TTC549 (cell line): Measurements from ENCODE around the gene CCDC122.
A peak's percentile ranks its signal among the peaks of the same experiment; 100 is the strongest.
"Not testable (repeated sequence)": the region's sequence is repeated elsewhere in the genome, so short reads cannot be mapped to it uniquely, and the experiment has no call there.

ENCODE experiments used
- FAIRE-seq: peaks from 2 replicates; lab custom pipeline; 2012; peaks lifted over from hg19 to GRCh38; lab: Jason Lieb, UNC

Gene CCDC122

GRCh38 chr13:43876366-43876765, 3.2 kb downstream of the CCDC122 start:
- FAIRE-seq: no peak

- FAIRE-seq: peak; percentile 97
Observed at GRCh38 chr13:43874504-43875092, 4.9 kb downstream of the CCDC122 start.

DNA sequence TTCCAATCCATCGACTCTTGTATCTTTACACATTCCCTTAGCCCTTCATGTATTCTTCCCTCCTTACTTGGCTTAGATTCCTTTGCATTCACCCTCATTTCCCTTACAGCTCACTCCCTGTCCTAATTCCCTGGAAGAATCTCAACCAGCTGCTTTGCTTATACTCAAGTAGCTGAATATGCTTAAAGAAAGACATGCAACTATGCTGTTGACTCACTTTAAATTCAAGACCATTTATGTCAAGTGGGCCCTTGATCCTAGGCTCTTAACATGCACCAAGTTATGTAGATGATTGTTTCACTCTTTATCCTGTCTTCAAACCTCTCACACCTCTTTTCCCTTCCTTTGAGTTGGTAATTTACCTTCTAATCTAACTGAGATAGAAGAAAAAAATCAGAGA, 7.4 kb downstream of the CCDC122 start:
- FAIRE-seq: no peak

DNA sequence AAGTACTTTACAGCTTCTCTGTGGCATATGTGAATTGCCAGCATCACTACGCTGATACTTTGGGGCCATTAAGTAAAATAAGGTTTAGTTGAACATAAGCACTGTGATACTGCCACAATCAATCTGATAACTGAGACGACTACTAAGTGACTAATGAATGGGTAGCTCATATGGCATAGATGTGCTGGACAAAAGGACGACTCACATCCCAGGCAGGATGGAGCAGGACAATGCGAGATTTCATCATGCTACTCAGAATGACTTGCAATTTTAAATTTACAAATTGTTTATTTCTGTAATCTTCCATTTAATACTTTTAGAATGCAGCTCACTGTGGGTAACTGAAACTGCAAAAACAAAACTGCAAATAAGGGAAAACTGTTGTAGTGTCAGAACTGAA, 13.6 kb downstream of the CCDC122 start:
- FAIRE-seq: no peak

DNA sequence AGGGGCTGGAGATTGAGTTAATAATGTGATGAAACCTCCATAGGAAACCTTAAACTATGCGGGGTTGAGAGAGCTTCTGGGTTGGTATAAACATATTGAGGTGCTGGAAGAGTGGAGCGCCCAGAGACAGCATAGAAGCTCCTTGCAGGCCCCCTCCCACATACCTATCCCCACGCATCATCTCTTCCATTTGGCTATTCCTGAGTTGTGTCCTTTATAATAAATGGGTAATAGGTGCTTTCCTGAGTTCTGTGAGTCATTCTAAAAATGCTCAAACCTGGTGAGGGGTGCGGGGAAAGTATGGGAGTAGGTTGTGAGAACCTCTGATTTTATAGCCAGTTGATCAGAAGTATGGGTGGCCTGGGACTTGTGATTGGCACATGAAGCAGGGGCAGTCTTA, 14.6 kb downstream of the CCDC122 start:
- no peak for FAIRE-seq

DNA sequence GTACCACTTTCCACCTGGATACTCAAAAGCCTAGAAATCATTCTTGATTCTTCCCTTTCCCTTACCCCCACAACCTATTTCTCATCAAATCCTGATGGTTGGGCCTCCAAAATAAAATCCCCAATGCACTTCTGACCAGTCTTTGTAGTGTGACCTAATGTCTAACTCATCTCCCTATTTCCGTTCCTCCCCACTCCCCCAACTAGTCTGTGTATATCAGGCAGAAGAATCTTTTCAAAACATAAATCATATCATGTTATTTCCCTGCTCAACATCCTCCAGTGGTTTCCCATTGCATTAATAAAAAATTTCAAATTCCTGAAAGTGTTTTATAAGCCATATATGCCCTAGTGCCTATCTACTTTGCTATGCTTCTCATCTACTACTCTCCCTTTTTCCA, 17.7 kb downstream of the CCDC122 start:
- no peak for FAIRE-seq

DNA sequence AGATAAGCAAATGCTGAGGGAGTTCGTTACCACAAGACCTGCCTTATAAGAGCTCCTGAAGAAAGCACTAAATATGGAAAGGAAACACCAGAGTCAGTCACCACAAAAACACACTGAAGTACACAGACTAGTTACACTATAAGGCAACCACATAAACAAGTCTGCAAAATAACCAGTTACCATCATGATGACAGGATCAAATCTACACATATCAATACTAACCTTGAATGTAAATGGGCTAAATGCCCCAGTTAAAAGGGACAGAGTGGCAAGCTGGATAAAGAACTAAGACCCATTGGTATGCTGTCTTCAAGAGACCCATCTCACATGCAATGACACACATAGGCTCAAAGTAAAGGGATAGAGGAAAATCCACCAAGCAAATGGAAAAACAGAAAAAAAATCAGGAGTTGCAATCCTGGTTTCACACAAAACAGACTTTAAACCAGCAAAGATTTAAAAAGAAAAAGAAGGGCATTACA, 26.6 kb downstream of the CCDC122 start:
- FAIRE-seq: no peak

GRCh38 chr13:43850873-43851272, 28.7 kb downstream of the CCDC122 start:
- no peak for FAIRE-seq

- no peak for FAIRE-seq
Observed at GRCh38 chr13:43848001-43848649, 31.4 kb downstream of the CCDC122 start.

- no peak for FAIRE-seq
Observed at GRCh38 chr13:43846496-43847158, 32.9 kb downstream of the CCDC122 start.

DNA sequence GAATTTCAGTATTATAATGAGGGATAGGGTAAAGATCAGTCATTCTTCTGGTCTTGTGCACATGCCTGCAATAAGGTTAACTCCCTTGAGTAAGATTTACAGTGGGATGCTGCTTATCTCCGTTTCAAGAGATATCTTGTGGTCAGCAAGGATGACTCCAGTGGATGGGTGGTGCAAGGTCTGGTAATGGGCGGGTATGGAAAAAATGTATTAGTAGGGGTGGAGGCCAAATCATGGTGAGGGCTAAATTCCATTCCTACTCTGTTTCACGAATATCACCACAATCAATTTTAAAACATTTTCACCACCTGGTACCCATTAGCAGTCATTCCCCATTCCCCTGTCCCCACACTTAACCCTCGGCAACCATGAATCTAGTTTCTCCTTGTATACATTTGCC, 40.6 kb downstream of the CCDC122 start:
- no peak for FAIRE-seq

- FAIRE-seq: no peak
Observed at GRCh38 chr13:43835701-43836100, 43.8 kb downstream of the CCDC122 start.

DNA sequence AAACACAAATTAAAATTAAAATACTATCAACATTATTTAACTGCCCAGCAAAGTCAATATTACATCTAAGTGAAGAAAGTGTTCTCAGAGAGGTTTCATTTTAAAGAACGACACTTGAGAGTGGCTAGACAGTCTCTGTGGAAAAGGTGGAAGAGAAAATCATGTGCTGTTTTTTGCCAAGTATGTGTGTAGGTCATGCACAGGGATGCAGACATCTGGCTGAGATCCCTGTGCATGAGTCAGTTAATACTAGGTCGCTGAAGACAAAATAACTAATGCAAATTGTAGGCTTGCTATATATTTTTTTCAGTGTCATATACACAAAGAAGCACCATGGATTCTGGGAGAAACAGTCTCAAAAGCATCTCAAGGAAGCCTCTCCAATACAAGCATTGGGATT, 48.5 kb downstream of the CCDC122 start:
- no peak for FAIRE-seq

GRCh38 chr13:43830497-43830881, 49.1 kb downstream of the CCDC122 start:
- FAIRE-seq: no peak

- FAIRE-seq: not testable (repeated sequence)
Observed at GRCh38 chr13:43824656-43825055, 54.9 kb downstream of the CCDC122 start.

DNA sequence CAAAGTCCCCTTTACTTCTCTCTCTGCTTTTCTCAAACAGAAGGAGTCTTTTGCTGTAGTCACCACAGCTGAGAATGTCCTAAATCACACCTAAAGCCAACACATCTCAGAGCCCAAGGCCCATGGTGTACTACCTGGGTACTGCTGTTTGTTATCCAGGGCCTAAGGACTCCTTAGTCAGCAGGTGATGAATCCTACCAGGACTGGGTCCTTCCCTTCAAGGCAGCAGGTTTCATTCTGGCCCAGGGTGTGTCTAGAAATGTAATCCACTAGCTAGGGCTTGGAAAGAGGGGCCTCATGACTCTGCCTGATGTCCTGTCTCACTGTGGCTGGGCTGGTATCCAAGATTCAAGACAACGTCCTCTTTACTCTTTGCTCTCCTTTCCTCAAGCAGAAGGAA, 56.6 kb downstream of the CCDC122 start:
- no peak for FAIRE-seq

- FAIRE-seq: no peak
Observed at GRCh38 chr13:43816401-43816889, 63.1 kb downstream of the CCDC122 start.

GRCh38 chr13:43815204-43815603, 64.3 kb downstream of the CCDC122 start:
- no peak for FAIRE-seq

DNA sequence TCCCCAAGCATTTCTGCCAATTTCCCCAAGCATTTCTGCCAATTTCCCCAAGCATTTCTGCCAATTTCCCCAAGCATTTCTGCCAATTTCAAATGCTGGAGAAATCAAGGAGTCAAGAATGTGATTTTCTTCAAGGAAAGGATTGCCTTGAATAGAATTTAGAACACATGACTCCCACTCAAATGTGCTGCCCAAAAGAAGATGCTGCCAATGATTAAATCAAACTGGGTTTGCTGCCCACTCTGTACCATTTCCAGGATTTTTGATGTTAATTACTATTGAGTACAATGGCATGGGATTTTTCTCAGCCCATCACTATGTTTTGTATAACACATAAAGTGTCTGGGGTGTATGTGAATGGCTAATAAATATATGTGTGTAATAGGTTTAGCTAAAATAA, 70.9 kb downstream of the CCDC122 start:
- no peak for FAIRE-seq

GRCh38 chr13:43805681-43806128, 73.8 kb downstream of the CCDC122 start:
- FAIRE-seq: no peak

- no peak for FAIRE-seq
Observed at GRCh38 chr13:43805071-43805468, 74.5 kb downstream of the CCDC122 start.

DNA sequence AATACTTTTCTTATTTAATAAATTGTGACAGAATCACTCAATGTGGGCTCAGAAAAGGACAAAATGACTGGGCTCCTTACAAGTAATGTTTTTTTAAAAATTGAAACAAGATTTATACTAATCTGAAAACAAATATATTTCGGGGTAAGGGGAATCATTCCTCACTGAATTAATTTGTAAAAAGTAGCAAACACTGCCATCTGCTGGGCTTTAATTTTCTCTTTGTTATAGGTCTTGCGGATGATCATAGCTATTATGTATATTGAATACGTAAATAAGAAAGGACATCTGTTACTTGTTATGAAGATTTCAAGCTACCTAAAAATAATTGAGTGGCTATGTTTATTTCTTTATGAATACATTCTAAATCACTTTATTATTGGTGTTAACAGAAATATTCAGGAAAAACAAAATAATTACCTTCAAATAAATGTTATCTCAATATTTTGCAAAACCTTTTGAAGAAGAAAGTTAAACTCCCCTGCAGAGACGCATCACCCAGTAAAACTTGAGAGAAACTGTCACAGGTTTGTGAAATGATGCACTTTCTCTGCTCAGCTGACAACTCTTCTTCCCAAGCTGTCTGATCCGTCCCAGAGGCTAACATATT, 75.0 kb downstream of the CCDC122 start:
- peak; percentile 96 for FAIRE-seq

GRCh38 chr13:43802511-43802910, 77.0 kb downstream of the CCDC122 start:
- no peak for FAIRE-seq
